Activated CD8-positive, alpha-beta memory T cell treated with anti-CD3 and anti-CD28 coated beads for 4 hours (primary cell): ENCODE results near the gene CD84.
"Not testable (repeated sequence)": the region's sequence is repeated elsewhere in the genome, so short reads cannot be mapped to it uniquely, and the experiment has no call there.

Experiments
- DNase-seq, 2 donors: peaks; one replicate each; pipeline ENCODE4 v3.0.0-alpha.2; 2020; ENCODE audit warnings: low read depth in 2 of 2

Gene CD84

GRCh38 chr1:160608941-160609340 is 29.6 kb upstream of the CD84 start:
- no peak for DNase-seq

GRCh38 chr1:160608514-160608913 is 29.2 kb upstream of the CD84 start:
- no peak for DNase-seq

- no peak for DNase-seq
Measured at GRCh38 chr1:160608057-160608456, 28.8 kb upstream of the CD84 start.

DNA sequence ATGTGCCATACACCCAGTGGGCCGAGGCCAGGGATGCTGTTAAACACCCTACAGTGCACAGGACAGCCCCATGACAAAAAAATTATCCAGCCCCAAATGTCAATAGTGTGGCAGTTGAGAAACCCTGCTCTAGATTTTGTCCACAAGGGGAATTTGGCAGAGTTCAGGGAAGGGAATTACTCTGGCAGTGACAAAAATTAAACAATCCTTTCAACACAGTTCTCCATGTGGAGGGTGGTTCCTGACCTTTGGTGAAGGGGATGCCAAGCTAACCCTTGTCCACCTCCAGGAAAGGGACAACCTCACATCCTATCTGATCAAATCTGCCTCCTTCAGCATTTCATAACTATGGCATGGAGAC is 28.4 kb upstream of the CD84 start:
- DNase-seq: no peak

DNA sequence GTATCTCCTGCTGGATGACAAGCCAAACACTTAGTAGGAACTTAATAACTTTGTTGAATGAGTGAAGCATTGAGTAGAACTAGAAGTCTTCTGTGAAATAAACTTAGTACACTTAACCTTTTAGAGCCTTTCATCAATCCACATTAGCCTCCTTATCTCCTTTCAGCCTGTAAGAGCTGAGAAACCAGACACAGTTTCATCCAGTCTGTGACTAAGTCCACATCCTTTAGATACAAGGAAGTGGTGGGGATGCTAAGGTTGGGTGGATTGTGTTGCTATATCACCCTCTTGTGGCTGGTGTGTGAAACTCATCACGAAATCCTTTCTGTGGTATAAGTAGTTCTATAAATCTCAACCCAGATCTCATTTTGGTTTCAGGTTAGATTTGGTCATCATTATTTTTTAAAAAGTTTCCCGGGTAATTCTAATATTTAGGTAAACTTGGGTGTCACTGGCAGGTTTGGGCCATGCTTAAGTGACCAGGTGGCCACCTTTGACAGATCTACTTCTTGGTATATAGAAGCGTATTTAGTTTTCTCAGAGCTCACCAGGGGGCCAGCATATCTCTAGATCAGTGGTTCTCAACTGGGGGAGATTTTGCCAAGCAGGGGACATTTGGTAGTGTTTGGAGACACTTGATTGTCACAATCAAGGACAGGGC is 27.8 kb upstream of the CD84 start:
- peak in 1 of 2 donors; percentile 48 for DNase-seq

- no peak for DNase-seq
Measured at GRCh38 chr1:160606611-160607010, 27.3 kb upstream of the CD84 start.

GRCh38 chr1:160605792-160606479 is 26.6 kb upstream of the CD84 start:
- no peak for DNase-seq

DNA sequence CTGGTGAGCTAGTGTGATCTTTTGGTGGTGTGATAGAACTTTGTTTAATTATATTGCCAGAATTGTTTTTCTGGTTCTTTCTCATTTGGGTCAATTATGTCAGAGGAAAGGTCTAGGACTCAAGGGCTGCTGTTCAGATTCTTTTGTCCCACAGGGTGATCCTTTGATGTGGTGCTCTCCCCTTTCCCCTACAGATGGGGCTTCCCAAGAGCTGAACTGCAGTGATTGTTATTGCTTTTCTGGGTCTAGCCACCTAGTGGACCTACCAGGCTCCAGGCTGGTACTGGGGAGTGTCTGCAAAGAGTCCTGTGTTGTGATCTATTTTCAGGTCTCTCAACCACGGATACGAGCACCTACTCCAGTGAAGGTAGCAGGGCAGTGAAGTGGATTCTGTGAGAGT is 25.9 kb upstream of the CD84 start:
- DNase-seq: no peak

- DNase-seq: no peak
Measured at GRCh38 chr1:160597705-160598104, 18.4 kb upstream of the CD84 start.

- no peak for DNase-seq
Measured at GRCh38 chr1:160597051-160597450, 17.8 kb upstream of the CD84 start.

- no peak for DNase-seq
Measured at GRCh38 chr1:160590488-160590887, 11.2 kb upstream of the CD84 start.

DNA sequence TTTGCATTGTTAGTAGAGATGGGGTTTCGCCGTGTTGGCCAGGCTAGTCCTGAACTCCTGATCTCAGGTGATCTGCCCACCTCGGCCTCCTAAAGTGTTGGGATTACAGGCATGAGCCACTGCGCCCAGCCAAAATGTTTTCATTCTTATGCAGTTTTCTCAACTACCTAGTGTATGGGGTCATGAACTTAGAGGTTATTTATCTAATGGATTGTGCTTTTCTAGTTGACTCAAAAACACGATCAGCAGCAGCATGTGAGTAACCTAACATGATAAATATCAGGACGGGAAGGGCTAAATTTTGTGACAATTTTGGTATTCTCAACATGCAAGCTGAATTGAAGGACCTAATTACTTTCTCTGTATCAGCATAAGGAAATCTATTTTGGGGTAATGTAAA is 9.2 kb upstream of the CD84 start:
- no peak for DNase-seq

DNA sequence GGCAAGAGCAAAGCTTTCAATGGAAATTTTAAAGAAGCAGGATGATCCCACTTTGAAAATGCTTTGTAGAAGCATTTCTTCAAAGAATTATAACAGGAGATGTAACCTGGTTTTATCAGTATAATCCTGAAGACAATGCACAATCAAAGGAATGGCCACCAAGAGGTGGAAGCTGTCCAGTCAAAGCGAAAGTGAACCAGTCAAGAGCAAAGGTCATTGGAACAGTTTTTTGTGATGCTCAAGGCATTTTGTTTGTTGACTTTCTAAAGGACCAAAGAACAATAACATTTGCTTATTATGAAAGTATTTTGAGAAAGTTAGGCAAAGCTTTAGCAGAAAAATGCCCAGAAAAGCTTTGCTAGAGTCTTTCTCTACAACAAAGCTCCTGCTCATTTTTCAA is 5.5 kb upstream of the CD84 start:
- DNase-seq: no peak

DNA sequence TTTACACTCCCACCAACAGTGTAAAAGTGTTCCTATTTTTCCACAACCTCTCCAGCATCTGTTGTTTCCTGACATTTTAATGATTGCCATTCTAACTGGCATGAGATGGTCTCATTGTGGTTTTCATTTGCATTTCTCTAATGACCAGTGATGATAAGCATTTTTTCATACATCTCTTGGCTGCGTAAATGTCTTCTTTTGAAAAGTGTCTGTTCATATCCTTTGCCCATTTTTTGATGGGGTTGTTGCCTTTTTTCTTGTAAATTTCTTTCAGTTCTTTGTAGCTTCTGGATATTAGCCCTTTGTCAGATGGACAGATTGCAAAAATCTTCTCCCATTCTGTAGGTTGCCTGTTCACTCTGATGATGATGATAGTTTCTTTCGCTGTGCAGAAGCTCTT is 3.7 kb upstream of the CD84 start:
- DNase-seq: not testable (repeated sequence)

- DNase-seq: no peak
Measured at GRCh38 chr1:160581961-160582360, 2.7 kb upstream of the CD84 start.

DNA sequence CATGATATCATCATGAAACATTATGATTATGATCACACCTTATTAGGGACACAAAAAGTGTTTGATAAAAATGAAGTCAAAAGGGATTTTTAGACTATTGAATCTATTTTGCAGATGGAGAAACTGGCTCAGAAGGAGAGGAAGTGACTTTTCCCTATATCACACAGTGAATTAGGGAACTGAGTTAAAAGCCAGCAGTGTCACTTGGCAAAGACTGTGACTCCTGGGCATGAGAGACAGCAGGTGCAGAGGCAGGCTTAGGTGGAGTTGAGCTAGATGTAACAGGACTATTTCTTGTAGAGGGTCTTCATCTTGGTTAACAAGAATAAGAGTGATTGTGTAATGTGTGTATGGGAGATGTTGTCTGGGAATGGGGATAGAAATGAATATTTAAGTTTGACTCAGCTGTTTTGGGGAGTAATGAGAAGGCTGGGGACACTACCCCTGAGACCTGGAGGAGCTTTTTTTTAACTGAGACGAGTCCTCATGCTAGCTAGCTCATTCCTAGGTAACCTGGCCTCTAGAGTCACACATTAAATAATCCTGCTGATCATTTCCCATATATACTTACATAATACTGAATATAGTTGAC is 1.0 kb upstream of the CD84 start:
- DNase-seq: no peak

DNA sequence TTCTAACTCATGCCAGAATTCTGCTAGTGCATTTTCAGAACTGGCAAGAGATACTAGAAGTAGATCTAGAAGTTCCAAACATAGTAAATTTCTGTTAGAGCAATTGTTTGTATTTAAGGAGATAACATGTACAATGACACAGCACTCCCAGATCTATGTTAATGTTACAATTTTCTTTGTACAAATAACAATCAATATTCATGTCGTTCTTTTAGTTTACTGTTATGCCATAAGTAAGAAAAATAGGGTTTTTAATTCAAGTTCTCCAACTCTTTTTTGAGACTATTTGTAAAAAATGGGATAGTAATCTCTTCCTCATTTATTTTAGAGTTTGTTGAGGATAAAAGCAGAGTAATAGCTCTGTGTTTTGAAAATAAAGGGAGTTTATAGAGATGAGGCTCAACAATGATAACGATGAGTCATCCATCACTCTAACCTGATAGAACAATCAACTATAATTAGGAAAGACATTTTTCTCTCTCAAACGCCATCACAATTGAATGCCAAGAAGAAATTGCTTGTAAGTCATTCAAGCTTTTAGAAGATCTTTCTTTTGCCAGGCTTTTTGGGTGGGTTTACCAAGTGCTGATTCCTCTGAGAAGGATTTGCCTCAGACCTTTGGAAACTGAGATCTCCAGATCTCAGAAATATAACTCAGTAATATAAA is 638 bp downstream of the CD84 start:
- no peak for DNase-seq

DNA sequence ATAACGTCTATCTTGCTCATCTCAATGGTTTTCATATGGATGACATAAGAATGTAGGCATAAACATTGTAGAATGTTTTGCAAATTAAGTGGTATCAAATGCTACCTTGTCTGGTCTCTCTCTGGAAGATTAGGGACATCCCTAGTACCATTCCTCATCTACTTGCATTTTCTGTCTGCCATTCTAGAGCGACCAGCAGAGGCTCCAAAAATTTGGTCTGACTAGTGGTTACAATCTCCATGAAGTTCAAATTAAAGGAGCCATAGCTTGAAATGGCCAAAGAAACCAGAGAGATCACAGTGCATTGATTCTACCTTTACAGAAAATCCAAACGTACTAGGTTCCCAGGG is 1.1 kb downstream of the CD84 start:
- DNase-seq: no peak

DNA sequence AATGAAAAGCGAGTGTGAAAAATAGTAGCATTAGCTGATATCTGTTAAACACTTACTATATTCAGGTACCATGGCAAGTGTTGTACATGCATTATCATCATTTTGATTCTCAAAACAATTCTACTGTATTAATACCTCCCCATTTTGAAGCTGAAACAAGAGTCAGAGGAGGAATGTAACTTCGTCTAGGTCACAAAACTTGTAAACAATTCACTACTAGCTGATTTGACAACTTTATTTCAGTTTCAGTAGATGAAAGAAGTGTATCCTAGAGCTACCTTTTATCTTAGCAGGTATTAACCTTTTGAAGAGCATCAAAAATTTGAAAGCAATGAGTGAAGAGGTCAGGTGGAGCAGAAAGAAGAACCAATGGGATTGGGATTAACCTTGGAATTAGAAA is 1.6 kb downstream of the CD84 start:
- no peak for DNase-seq

GRCh38 chr1:160576884-160577283 is 2.4 kb downstream of the CD84 start:
- no peak for DNase-seq

DNA sequence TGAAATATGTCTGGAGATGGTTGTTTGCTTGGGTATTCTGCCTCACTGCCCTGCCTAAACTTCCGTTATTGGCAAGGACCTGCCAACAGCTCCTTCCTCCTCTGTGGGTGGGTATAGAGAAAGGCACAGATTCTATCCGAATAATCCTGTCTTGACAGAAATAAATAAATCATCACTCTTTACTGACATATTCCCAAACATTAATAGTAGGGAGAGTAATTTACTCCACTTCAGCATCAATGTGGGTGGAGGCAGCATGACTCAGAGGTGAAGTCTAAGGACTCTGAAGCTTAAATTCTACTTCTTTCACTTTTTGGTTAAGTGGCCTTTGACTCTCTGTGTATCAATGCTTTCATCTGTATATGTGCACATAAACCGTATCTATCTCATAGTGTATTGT is 2.9 kb downstream of the CD84 start:
- peak in 1 of 2 donors; percentile 51 for DNase-seq

DNA sequence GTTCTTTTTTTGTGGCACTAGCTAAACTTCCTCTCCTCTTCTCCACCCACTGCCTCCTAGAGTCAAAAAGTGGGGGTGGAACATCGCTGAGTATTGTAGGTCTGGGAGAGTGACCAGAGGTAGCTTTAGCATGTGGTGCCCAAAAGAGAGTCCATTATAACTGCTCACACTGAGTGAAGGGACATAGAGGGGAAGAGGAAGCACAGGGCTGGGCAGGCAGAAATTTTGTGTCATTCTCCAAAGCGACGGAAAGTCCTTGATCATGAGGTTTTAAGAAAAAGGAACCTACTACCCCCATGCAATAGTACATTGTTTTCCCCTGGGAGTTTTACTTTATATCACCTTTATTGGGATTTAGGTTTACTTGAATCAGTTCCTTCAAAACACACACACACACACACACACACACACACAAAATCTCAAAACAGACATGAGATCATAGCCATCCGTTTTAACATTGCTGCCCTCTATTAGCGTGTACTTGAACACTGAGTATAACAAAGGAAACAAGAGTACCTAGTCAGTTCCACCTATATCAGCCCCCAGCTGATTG is 4.1 kb downstream of the CD84 start:
- no peak for DNase-seq

DNA sequence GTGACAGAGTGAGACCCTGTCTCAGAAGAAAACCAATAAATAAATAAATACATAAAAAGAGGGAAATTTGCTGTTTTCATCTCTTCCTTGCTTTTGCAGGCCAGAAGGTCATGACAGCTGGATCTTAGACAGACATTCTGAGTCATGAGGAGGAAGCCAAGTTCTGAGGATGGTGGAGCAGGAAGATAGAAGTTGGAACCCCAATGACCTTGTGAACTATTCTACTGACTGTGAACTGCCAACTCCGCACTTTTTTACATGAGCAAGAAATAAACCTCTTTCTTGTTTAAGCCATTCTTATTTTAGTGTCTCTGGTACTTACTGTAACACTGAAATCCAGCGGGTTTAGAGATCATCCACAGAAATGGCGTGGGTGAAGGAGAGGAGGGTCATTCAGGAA is 8.5 kb downstream of the CD84 start:
- no peak for DNase-seq
